GM12878 (cell line): ENCODE data around the gene GALNT18. TPM values are rescaled to one million over a fixed set of nuclear protein-coding genes. Genes with fewer than 3 reads are reported as not detected.
A peak's percentile ranks its signal among the peaks of the same experiment; 100 is the strongest.

Experiments used
- ATAC-seq: fragments of 200-7000 bp; cut with Tn5 transposase; 3 replicates; pipeline ENCODE4 v1.9.1; 2020; ENCODE audit warnings: mild to moderate bottlenecking, moderate library complexity
- BruUV-seq: library from RNA; stranded (reverse); fragments of 400-500 nt; replicated peaks from 2 replicates; lab custom pipeline; 2021; lab: Mats Ljungman, UMichigan
- CTCF ChIA-PET: fragments of 300-600 bp; sonication (Branson Sonifier 250); formaldehyde crosslinking; extraction: SDS; loops from one replicate; lab custom pipeline; 2021; ENCODE audit warnings: inconsistent platforms; lab: Yijun Ruan, JAX
- POLR2A ChIA-PET: fragments of 350-600 bp; formaldehyde crosslinking; extraction: SDS; loops from one replicate; lab custom pipeline; 2021; ENCODE audit warnings: inconsistent platforms; lab: Charles Lee
- RAD21 ChIA-PET: fragments of 300-600 bp; sonication (Branson Sonifier 250); formaldehyde crosslinking; loops from one replicate; lab custom pipeline; 2023; ENCODE audit warnings: antibody characterized with exemption; ENCODE audit not compliant: unreplicated experiment; lab: Charles Lee
- SMC1A ChIA-PET: fragments of 300-600 bp; sonication (Branson Sonifier 250); formaldehyde crosslinking; loops from one replicate; lab custom pipeline; 2023; ENCODE audit not compliant: unreplicated experiment, uncharacterized antibody; lab: Charles Lee
- DNase-seq: peaks from one replicate; pipeline ENCODE4 v3.0.0-alpha.2; 2011; ENCODE audit warnings: low read depth, low spot score
- FAIRE-seq: peaks from 3 replicates; lab custom pipeline; 2011; peaks lifted over from hg19 to GRCh38; lab: Jason Lieb, UNC
- H2AFZ ChIP-seq: 2 replicates; pipeline ENCODE4 v1.6.0; 2011; ENCODE audit warnings: low read depth, low read length, control low read depth; ENCODE audit not compliant: control insufficient read depth
- H3K27ac ChIP-seq: 2 replicates; pipeline ENCODE4 v1.5.1; 2011; ENCODE audit warnings: control low read depth; ENCODE audit not compliant: control insufficient read depth, insufficient read depth
- H3K27me3 ChIP-seq, 2 experiments: replicated peaks in 1 of 2; 2 replicates each; pipeline versions ENCODE4 v1.6.0 to v1.6.1; 2011; ENCODE audit warnings: low read length in 1 of 2; ENCODE audit not compliant: control insufficient read depth in 2 of 2, insufficient read depth in 2 of 2
- H3K36me3 ChIP-seq, 2 experiments: 2 replicates each; pipeline ENCODE4 v1.5.1; 2011; ENCODE audit warnings: low read length in 1 of 2; ENCODE audit not compliant: control insufficient read depth in 2 of 2, insufficient read depth in 2 of 2
- H3K4me1 ChIP-seq: 2 replicates; pipeline ENCODE4 v1.6.1; 2011; ENCODE audit warnings: mild to moderate bottlenecking, low read length, moderate library complexity, mixed read lengths; ENCODE audit not compliant: control insufficient read depth, insufficient read depth
- H3K4me2 ChIP-seq: 2 replicates; pipeline ENCODE4 v1.6.0; 2011; ENCODE audit warnings: control low read depth; ENCODE audit not compliant: control insufficient read depth, insufficient read depth
- H3K4me3 ChIP-seq: fragments of 200-600 bp; sonication (generic); 2 replicates; pipeline ENCODE4 v1.5.1; 2016
- H3K79me2 ChIP-seq: 2 replicates; pipeline ENCODE4 v1.6.0; 2011; ENCODE audit warnings: low read length; ENCODE audit not compliant: control insufficient read depth, insufficient read depth
- H3K9ac ChIP-seq: 2 replicates; pipeline ENCODE4 v1.8.0; 2011; ENCODE audit warnings: low read length, control low read depth, mixed read lengths; ENCODE audit not compliant: control insufficient read depth, insufficient read depth
- H3K9me3 ChIP-seq: replicated peaks from 3 replicates; pipeline ENCODE4 v1.5.1; 2011; ENCODE audit warnings: mild to moderate bottlenecking, low read length; ENCODE audit not compliant: control insufficient read depth, insufficient read depth
- H4K20me1 ChIP-seq: 2 replicates; pipeline ENCODE4 v1.6.0; 2011; ENCODE audit not compliant: control insufficient read depth, insufficient read depth
- BCL11A ChIP-seq: IDR thresholded peaks from 2 replicates; pipeline ENCODE4 v1.6.1; 2011; ENCODE audit warnings: low read depth, low read length
- IRF3 ChIP-seq: fragments of 450-650 bp; IDR thresholded peaks from 2 replicates; pipeline ENCODE4 v1.6.1; 2014; ENCODE audit warnings: mild to moderate bottlenecking
- MLLT1 ChIP-seq: fragments of 450-650 bp; IDR thresholded peaks from 2 replicates; pipeline ENCODE4 v1.6.1; 2016; ENCODE audit warnings: mild to moderate bottlenecking
- WGBS: methylation state at CpG from one replicate; pipeline ENCODE4 v1.1.6; 2016; ENCODE audit warnings: low lambda C conversion rate; ENCODE audit not compliant: insufficient replicate concordance, insufficient coverage; ENCODE audit errors: missing lambda C conversion rate; 5-methylcytosine and 5-hydroxymethylcytosine counted together
- in situ Hi-C: fragments of 300-500 bp; cut with MboI; formaldehyde crosslinking; loops from 9 replicates; pipeline ENCODE4 v1.14.3; 2018; ENCODE audit warnings: mixed read lengths
- intact Hi-C: fragments of 100-400 bp; cut with micrococcal nuclease; formaldehyde crosslinking; loops from one replicate; pipeline ENCODE4 v1.14.2; 2022; ENCODE audit not compliant: unreplicated experiment
- polyA plus RNA-seq, 11 experiments: library from polyadenylated mRNA; depleted of rRNA in 4 of 11; unstranded in 6 of 11; stranded (reverse) in 5 of 11; fragments of >200 nt; fragmentation: Nextera tagmentation in 4 of 11; fragmentation: Illumina TruSeq in 1 of 11; extraction: Ambion mirVana in 4 of 11; extraction: Trizol in 1 of 11; gene quantifications; 1 replicate in 1 of 11; 2 replicates in 10 of 11; pipeline versions ENCODE4 v1.2.1 to v1.2.3, GENCODE V29; 2011 to 2016; ENCODE audit warnings: inconsistent platforms in 2 of 11, missing spikeins in 2 of 11, low read depth in 1 of 11
- total RNA-seq, 4 experiments: library from RNA; depleted of rRNA in 3 of 4; stranded (reverse); fragments of >200 nt in 3 of 4; fragmentation: Illumina TruSeq in 1 of 4; extraction: Trizol in 1 of 4; gene quantifications; 2 replicates each; pipeline versions ENCODE4 v1.2.1 to v1.2.3, GENCODE V29; 2013 to 2021
- TF ChIP-seq, protein P1 (sequence below), 3 experiments: IDR thresholded peaks in 2 of 3; conservative IDR thresholded peaks in 1 of 3; 2 replicates each; pipeline ENCODE4 v1.5.1; 2011; ENCODE audit warnings: low read depth in 3 of 3, low read length in 3 of 3, mild to moderate bottlenecking in 3 of 3, control low read depth in 2 of 3, moderate library complexity in 2 of 3, inconsistent platforms in 1 of 3, mixed read lengths in 1 of 3; ENCODE audit not compliant: control insufficient read depth in 2 of 3, insufficient read depth in 1 of 3; ENCODE audit errors: extremely low read depth in 1 of 3

Gene GALNT18
- total and polyA plus RNA-seq, 10 of the 15 experiments (the other 5 are each of a cell fraction or from before 2014, with no cell fraction given): 1.2 to 14.2 (median 6.3) TPM

- POLR2A ChIA-PET: no interaction called here
- Histone ChIP-seq H3K36me3 (no peaks in the 10 kb centered on the region), H3K27me3 (peaks cover 0 to 8% of the 10 kb centered on the region in 2 experiments; a peak in 2 of 4 replicates), H3K9ac (no peak overlapping the region), H3K4me2 (no peak overlapping the region), H2AFZ (no peak overlapping the region), H3K79me2 (no peaks in the 10 kb centered on the region), H3K4me3 (no peak overlapping the region), H4K20me1 (no peaks in the 10 kb centered on the region), H3K9me3 (no peaks in the 10 kb centered on the region), H3K4me1 (peaks cover 3% of the 10 kb centered on the region; the same call in 1 of the 2 replicates), H3K27ac (no peak overlapping the region)
- DNase-seq: no peak
- in situ Hi-C loops (no loop called here), intact Hi-C loops (loop anchor here (5.0 kb wide), 1 partner anchor 630 kb away; no protein-coding TSS in a partner anchor)
- no peak for FAIRE-seq
- TF ChIP-seq BCL11A: no peak
- TF ChIP-seq, protein P1, sequence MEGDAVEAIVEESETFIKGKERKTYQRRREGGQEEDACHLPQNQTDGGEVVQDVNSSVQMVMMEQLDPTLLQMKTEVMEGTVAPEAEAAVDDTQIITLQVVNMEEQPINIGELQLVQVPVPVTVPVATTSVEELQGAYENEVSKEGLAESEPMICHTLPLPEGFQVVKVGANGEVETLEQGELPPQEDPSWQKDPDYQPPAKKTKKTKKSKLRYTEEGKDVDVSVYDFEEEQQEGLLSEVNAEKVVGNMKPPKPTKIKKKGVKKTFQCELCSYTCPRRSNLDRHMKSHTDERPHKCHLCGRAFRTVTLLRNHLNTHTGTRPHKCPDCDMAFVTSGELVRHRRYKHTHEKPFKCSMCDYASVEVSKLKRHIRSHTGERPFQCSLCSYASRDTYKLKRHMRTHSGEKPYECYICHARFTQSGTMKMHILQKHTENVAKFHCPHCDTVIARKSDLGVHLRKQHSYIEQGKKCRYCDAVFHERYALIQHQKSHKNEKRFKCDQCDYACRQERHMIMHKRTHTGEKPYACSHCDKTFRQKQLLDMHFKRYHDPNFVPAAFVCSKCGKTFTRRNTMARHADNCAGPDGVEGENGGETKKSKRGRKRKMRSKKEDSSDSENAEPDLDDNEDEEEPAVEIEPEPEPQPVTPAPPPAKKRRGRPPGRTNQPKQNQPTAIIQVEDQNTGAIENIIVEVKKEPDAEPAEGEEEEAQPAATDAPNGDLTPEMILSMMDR (IDR thresholded peaks at IDR 0.05 in 2 of 3, conservative IDR thresholded peaks at IDR 0.05 in 1 of 3; ENCODE audit: control insufficient read depth in 2 of 3, extremely low read depth in 1 of 3, insufficient read depth in 1 of 3, low read depth in 3 of 3, low read length in 3 of 3): peak in 2 of 3 experiments; percentile 16 to 19; a peak in 2 of 6 replicates
- WGBS: 20% methylated on average over 3 of the region's 3 CpGs
- RAD21 ChIA-PET: interaction anchor here (0.7 kb wide), 1 partner anchor 639 kb away, joined by 3 read pairs; no protein-coding TSS in a partner anchor
- no TSS peak for BruUV-seq
- no peak for ATAC-seq
- CTCF ChIA-PET: interaction anchor here (0.6 to 1.7 kb wide), 5 partner anchors 15 to 639 kb away, joined by 3 to 6 read pairs (median 3); partner anchors contain the start of gene GALNT18
- SMC1A ChIA-PET: interaction anchor here (1.0 to 1.6 kb wide), 3 partner anchors 22 to 321 kb away, joined by 3 read pairs; no protein-coding TSS in a partner anchor
Observed at GRCh38 chr11:11667056-11667455, 45.3 kb upstream of the GALNT18 start.

GRCh38 chr11:11665407-11665806 lies 43.6 kb upstream of the GALNT18 start:
- SMC1A ChIA-PET: interaction anchor here (0.9 kb wide), 1 partner anchor 10 kb away, joined by 3 read pairs; no protein-coding TSS in a partner anchor

More at GRCh38 chr11:11665407-11665806, 43.6 kb upstream of the GALNT18 start:
- no peak for DNase-seq
- 0% methylated on average over 1 of the region's 1 CpG for WGBS
- POLR2A ChIA-PET: no interaction called here
- no peaks in the 10 kb centered on the region for H3K36me3 ChIP-seq
- no peak overlapping the region for H2AFZ ChIP-seq
- H3K4me3 ChIP-seq: no peak overlapping the region
- H4K20me1 ChIP-seq: no peaks in the 10 kb centered on the region
- in situ Hi-C loops (no loop called here), intact Hi-C loops (loop anchor here (5.0 kb wide), 1 partner anchor 628 kb away; no protein-coding TSS in a partner anchor)
- CTCF ChIA-PET: interaction anchor here (1.4 kb wide), 2 partner anchors 96 to 264 kb away, joined by 5 to 6 read pairs; no protein-coding TSS in a partner anchor
- H3K4me2 ChIP-seq: no peak overlapping the region
- RAD21 ChIA-PET: no interaction called here
- H3K9me3 ChIP-seq: no peaks in the 10 kb centered on the region
- no peak for FAIRE-seq
- peaks cover 3% of the 10 kb centered on the region; the same call in 1 of the 2 replicates for H3K4me1 ChIP-seq
- BruUV-seq: no TSS peak
- no peak for ATAC-seq
- H3K9ac ChIP-seq: no peak overlapping the region
- H3K27ac ChIP-seq: no peak overlapping the region
- TF ChIP-seq MLLT1: no peak
- no peak for TF ChIP-seq IRF3
- H3K27me3 ChIP-seq: peaks cover 0 to 7% of the 10 kb centered on the region in 2 experiments; a peak in 2 of 4 replicates
- H3K79me2 ChIP-seq: no peaks in the 10 kb centered on the region
